Astrocyte of the cerebellum (primary cell): ENCODE measurements around the gene GFOD2.

ENCODE experiments used
- DNase-seq: peaks from one replicate; pipeline ENCODE4 v3.0.0-alpha.2; 2011; ENCODE audit warnings: low read depth
- H3K4me3 ChIP-seq: 2 replicates; pipeline ENCODE4 v1.5.1; 2011; ENCODE audit warnings: mild to moderate bottlenecking, low read depth, low read length, moderate library complexity
- CTCF ChIP-seq: IDR thresholded peaks from 2 replicates; pipeline ENCODE4 v1.5.1; 2012; ENCODE audit warnings: low read length, low read depth, moderate library complexity, mild to moderate bottlenecking; ENCODE audit errors: missing control alignments
- in situ Hi-C: cut with HindIII; loops from 2 replicates; pipeline ENCODE4 v1.10.0; 2017; ENCODE audit warnings: low sequenced_read_pairs

Gene GFOD2

GRCh38 chr16:67652578-67653127, 66.5 kb downstream of the GFOD2 start:
- no peak for TF ChIP-seq CTCF
- no peak for DNase-seq
- peak overlapping the region; percentile 49 for H3K4me3 ChIP-seq
- in situ Hi-C loops, result no loop called here

- no peak for TF ChIP-seq CTCF
- in situ Hi-C loops, result no loop called here
- no peak for DNase-seq
- no peak overlapping the region for H3K4me3 ChIP-seq
Measured at GRCh38 chr16:67651847-67652246, 67.3 kb downstream of the GFOD2 start.

GRCh38 chr16:67651039-67651438, 68.1 kb downstream of the GFOD2 start:
- no peak overlapping the region for H3K4me3 ChIP-seq
- TF ChIP-seq CTCF, result no peak
- no peak for DNase-seq
- in situ Hi-C loops, result no loop called here

GRCh38 chr16:67650023-67650422, 69.1 kb downstream of the GFOD2 start:
- no peak overlapping the region for H3K4me3 ChIP-seq
- TF ChIP-seq CTCF, result no peak
- no peak for DNase-seq
- in situ Hi-C loops, result no loop called here

- no peak overlapping the region for H3K4me3 ChIP-seq
- no peak for DNase-seq
- TF ChIP-seq CTCF, result no peak
- in situ Hi-C loops, result no loop called here
Measured at GRCh38 chr16:67649494-67649931, 69.6 kb downstream of the GFOD2 start.

- DNase-seq, result no peak
- TF ChIP-seq CTCF, result no peak
- in situ Hi-C loops, result no loop called here
- no peak overlapping the region for H3K4me3 ChIP-seq
Measured at GRCh38 chr16:67648764-67649407, 70.2 kb downstream of the GFOD2 start.
